ENCODE measurements around the gene CD300E. TPM values are rescaled to one million over a fixed set of nuclear protein-coding genes. Genes with fewer than 3 reads are reported as not detected.

The CD300E gene
- total and polyA plus RNA-seq, 2 donors (not counting 1 experiment from before 2014, with no cell fraction given) = 0.10 to 0.92 TPM

DNA sequence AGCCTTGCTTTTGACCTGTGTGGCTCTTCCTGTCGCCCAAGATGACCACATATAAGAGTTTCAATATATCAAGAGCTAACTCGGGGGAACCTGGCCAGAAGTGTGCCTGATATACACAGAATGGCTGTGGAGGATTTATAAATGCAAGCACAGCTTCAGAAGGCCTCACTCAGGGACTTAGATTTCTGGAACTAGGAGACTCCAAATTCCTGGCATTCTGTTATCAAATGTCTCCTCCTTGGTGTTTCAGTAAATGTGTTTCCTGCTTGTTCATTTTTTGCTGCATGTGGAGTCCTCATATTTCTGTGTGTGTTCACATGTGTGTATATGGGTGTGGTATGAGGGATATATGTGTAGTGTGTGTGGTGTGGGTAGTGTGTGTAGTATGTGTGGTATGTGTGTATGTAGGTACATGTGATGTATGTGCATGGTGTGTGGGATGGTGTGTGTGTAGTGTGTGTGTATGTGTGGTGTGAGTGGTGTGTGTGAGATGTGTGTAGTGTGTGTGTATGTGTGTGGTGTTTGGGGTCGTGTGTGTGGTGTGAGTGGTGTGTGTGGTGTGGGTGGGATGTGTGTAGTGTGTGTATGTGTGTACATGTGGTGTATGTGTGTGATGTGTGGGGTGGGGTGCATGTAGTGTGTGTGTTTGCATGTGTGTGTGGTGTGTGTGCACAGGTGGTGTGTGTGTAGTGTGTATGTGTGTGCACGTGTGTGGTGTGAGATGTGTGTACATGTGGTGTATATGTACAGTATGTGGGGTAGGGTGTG is 55.2 kb downstream of the CD300E start:
- H3K27me3 ChIP-seq (replicated peaks in 1 of 4; ENCODE audit: control extremely low read depth in 1 of 4, control insufficient read depth in 3 of 4, insufficient read depth in 4 of 4, low read length in 3 of 4) = peaks cover 0 to 51% (median 11%) of the 10 kb centered on the region in 4 experiments

More for the DNA sequence above, 55.2 kb downstream of the CD300E start:
- ChIA-PET CTCF (interaction anchor here (0.7 to 4.6 kb wide), 2 partner anchors 90 to 169 kb away, joined by 3 to 46 read pairs; partner anchors contain the start of gene RAB37), POLR2A (no interaction called here)
- H3K27me3 Mint-ChIP-seq = peaks cover 58% of the 10 kb centered on the region
- H2AFZ ChIP-seq (ENCODE audit: insufficient read depth, low read depth, low read length, poor library complexity, severe bottlenecking) = no peak overlapping the region
- no peak overlapping the region for H3K4me3 Mint-ChIP-seq
- no peak overlapping the region for H3K27ac Mint-ChIP-seq
- WGBS (ENCODE audit: insufficient coverage) = 89% methylated on average over 3 of the region's 4 CpGs
- no peaks in the 10 kb centered on the region for H4K20me1 ChIP-seq (ENCODE audit: control insufficient read depth, insufficient read depth, low read length, poor library complexity, severe bottlenecking)
- peaks cover 15 to 18% of the 10 kb centered on the region in 2 donors for H3K4me1 ChIP-seq (ENCODE audit: control insufficient read depth in 2 of 2, insufficient read depth in 2 of 2, low read length in 2 of 2)
- ATAC-seq (ENCODE audit: low read depth) (no peak), DNase-seq (no peak)
- H3K27ac ChIP-seq (ENCODE audit: low read length in 2 of 2) = no peak overlapping the region
- peaks cover 5% of the 10 kb centered on the region for H3K4me1 Mint-ChIP-seq
- no peak overlapping the region for H3K4me2 ChIP-seq (replicated peaks; ENCODE audit: low read depth, low read length, poor library complexity, severe bottlenecking)
- no peak overlapping the region for H3K4me3 ChIP-seq (ENCODE audit: control extremely low read depth in 1 of 5, extremely low read depth in 1 of 5, insufficient read depth in 1 of 5, low read depth in 2 of 5, low read length in 4 of 5)
- H3K9me3 ChIP-seq (ENCODE audit: control extremely low read depth in 1 of 3, control insufficient read depth in 2 of 3, insufficient read depth in 1 of 3, low read length in 2 of 3) = peaks cover 0 to 3% (median 0%) of the 10 kb centered on the region in 3 donors
- TF ChIP-seq EZH2 (IDR thresholded peaks at IDR 0.05; ENCODE audit: borderline replicate concordance, insufficient read depth, low read depth, low read length, poor library complexity, severe bottlenecking) = no peak
- TF ChIP-seq, protein P1, sequence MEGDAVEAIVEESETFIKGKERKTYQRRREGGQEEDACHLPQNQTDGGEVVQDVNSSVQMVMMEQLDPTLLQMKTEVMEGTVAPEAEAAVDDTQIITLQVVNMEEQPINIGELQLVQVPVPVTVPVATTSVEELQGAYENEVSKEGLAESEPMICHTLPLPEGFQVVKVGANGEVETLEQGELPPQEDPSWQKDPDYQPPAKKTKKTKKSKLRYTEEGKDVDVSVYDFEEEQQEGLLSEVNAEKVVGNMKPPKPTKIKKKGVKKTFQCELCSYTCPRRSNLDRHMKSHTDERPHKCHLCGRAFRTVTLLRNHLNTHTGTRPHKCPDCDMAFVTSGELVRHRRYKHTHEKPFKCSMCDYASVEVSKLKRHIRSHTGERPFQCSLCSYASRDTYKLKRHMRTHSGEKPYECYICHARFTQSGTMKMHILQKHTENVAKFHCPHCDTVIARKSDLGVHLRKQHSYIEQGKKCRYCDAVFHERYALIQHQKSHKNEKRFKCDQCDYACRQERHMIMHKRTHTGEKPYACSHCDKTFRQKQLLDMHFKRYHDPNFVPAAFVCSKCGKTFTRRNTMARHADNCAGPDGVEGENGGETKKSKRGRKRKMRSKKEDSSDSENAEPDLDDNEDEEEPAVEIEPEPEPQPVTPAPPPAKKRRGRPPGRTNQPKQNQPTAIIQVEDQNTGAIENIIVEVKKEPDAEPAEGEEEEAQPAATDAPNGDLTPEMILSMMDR (IDR thresholded peaks at IDR 0.05) = no peak
- intact Hi-C loops (cut with micrococcal nuclease) = loop anchor here (5.0 kb wide), 1 partner anchor 294 kb away; no protein-coding TSS in a partner anchor
- no peaks in the 10 kb centered on the region for H3K36me3 ChIP-seq (replicated peaks in 1 of 2; ENCODE audit: control extremely low read depth in 1 of 2, control insufficient read depth in 1 of 2, extremely low read depth in 1 of 2, insufficient read depth in 2 of 2, low read length in 1 of 2)
- no peaks in the 10 kb centered on the region for H3K9me3 Mint-ChIP-seq (ENCODE audit: insufficient read depth)
- no peaks in the 10 kb centered on the region for H3K79me2 ChIP-seq (ENCODE audit: control insufficient read depth, insufficient read depth, low read length)
- no peak overlapping the region for H3K9ac ChIP-seq (ENCODE audit: low read length)

Data from B cell (primary cell).